Sigmoid colon (tissue), 7 donors: ENCODE measurements around the gene PIGZ. TPM values are rescaled to one million over a fixed set of nuclear protein-coding genes. Genes with fewer than 3 reads are reported as not detected.
A peak's percentile ranks its signal among the peaks of the same experiment; 100 is the strongest.

ENCODE experiments used
- DNase-seq: peaks from one replicate; pipeline ENCODE4 v3.0.0-alpha.2; 2019
- H3K27ac ChIP-seq, 4 donors: fragments of 200-600 bp; sonication (generic); one replicate each; pipeline ENCODE4 v1.5.1; 2016 to 2019; ENCODE audit warnings: mild to moderate bottlenecking in 1 of 4
- H3K27me3 ChIP-seq, 3 donors: fragments of 200-600 bp; sonication (generic); one replicate each; pipeline ENCODE4 v1.5.1; 2019; ENCODE audit warnings: mild to moderate bottlenecking in 1 of 3
- H3K36me3 ChIP-seq, 4 donors: fragments of 200-600 bp; sonication (generic); one replicate each; pipeline ENCODE4 v1.5.1; 2016 to 2019
- H3K4me1 ChIP-seq, 4 donors: fragments of 200-600 bp; sonication (generic); one replicate each; pipeline ENCODE4 v1.5.1; 2017 to 2019
- H3K4me3 ChIP-seq, 4 donors: fragments of 200-600 bp; sonication (generic); one replicate each; pipeline ENCODE4 v1.5.1; 2017 to 2019; ENCODE audit warnings: mild to moderate bottlenecking in 2 of 4, moderate library complexity in 1 of 4
- H3K9me3 ChIP-seq, 4 donors: fragments of 200-600 bp in 3 of 4; sonication (generic) in 3 of 4; one replicate each; pipeline versions ENCODE4 v1.5.1 to v1.6.1; 2013 to 2019
- EP300 ChIP-seq, 4 donors: sonication (generic); formaldehyde crosslinking; IDR thresholded peaks; one replicate each; pipeline ENCODE4 v1.6.1; 2017; ENCODE audit warnings: antibody characterized with exemption in 4 of 4
- POLR2A ChIP-seq, 2 donors: fragments of 450-650 bp; IDR thresholded peaks; one replicate each; pipeline ENCODE4 v1.6.1; 2016; ENCODE audit warnings: antibody characterized with exemption in 2 of 2, mild to moderate bottlenecking in 2 of 2, moderate library complexity in 2 of 2
- POLR2AphosphoS5 ChIP-seq, 4 donors: sonication (generic); formaldehyde crosslinking; IDR thresholded peaks; one replicate each; pipeline ENCODE4 v1.6.1; 2017; ENCODE audit warnings: antibody characterized with exemption in 4 of 4
- WGBS, 2 donors: extraction: QIAGEN DNeasy Blood & Tissue Kit; methylation state at CpG; one replicate each; pipeline ENCODE4 v1.1.7; 2013; 5-methylcytosine and 5-hydroxymethylcytosine counted together
- intact Hi-C: fragments of 100-400 bp; cut with DNase I; formaldehyde crosslinking; loops from one replicate; pipeline ENCODE4 v1.15.1; 2023
- polyA plus RNA-seq, 3 donors: library from polyadenylated mRNA; stranded (reverse); fragments of 200-250 nt; gene quantifications; one replicate each; pipeline ENCODE4 v1.2.3, GENCODE V29; 2013
- total RNA-seq, 4 donors: library from RNA; depleted of rRNA; stranded (reverse); fragments of >200 nt; gene quantifications; one replicate each; pipeline ENCODE4 v1.1.0, GENCODE V29; 2016
- TF ChIP-seq, protein P1 (sequence below), 4 experiments: fragments of 450-650 bp in 3 of 4; fragments of 200-600 bp in 1 of 4; IDR thresholded peaks; one replicate each; pipeline ENCODE4 v1.5.1; 2016 to 2019; ENCODE audit warnings: antibody characterized with exemption in 4 of 4, mild to moderate bottlenecking in 3 of 4, moderate library complexity in 2 of 4
- donor health status: healthy with polysubstance abuse.
- donor health status: Bipolar disorder and iron deficiency.
- donor health status: healthy.

The PIGZ gene
- total and polyA plus RNA-seq, 7 donors: 8.6 to 60.8 (median 23.4) TPM

DNA sequence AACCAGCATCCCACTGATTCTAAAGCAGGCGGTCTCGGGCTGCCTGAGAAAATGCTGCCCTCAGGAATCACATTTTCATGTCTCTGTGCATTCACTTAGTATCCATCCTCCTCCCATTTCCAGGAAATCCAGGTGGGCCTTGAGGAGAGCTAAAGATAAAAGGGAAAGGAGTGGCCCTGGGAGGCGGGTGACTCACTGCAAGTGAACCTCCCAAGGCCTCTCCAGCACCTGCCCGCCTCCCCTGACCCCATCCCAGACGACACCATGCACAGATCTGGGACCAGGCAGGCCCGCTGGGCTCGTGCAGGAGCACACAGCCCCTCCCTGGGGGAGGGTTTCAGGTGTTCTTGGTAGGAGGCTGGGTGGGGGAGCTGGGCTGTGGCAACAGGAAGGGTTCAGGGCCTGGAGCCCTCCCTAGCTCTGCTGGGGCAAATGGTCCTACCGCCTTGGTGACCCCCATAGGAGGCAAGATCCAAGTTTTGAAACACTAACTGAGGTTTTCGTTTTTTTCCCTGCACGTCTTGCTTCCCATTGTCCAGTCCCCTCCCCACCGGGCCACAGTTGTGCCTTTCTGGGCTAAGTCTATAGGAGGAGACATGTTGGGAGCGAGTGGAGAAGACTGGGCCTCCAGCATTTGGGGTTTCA lies 38.8 kb upstream of the PIGZ start:
- Histone ChIP-seq H3K36me3 (no peaks in the 10 kb centered on the region), H3K9me3 (no peaks in the 10 kb centered on the region), H3K27me3 (no peaks in the 10 kb centered on the region), H3K4me3 (no peak overlapping the region), H3K4me1 (peaks cover 0 to 10% (median 8%) of the 10 kb centered on the region in 4 donors), H3K27ac (no peak overlapping the region)
- no peak for DNase-seq
- intact Hi-C loops: no loop called here
- TF ChIP-seq POLR2AphosphoS5 (IDR thresholded peaks at IDR 0.05): no peak
- TF ChIP-seq, protein P1, sequence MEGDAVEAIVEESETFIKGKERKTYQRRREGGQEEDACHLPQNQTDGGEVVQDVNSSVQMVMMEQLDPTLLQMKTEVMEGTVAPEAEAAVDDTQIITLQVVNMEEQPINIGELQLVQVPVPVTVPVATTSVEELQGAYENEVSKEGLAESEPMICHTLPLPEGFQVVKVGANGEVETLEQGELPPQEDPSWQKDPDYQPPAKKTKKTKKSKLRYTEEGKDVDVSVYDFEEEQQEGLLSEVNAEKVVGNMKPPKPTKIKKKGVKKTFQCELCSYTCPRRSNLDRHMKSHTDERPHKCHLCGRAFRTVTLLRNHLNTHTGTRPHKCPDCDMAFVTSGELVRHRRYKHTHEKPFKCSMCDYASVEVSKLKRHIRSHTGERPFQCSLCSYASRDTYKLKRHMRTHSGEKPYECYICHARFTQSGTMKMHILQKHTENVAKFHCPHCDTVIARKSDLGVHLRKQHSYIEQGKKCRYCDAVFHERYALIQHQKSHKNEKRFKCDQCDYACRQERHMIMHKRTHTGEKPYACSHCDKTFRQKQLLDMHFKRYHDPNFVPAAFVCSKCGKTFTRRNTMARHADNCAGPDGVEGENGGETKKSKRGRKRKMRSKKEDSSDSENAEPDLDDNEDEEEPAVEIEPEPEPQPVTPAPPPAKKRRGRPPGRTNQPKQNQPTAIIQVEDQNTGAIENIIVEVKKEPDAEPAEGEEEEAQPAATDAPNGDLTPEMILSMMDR (IDR thresholded peaks at IDR 0.05): no peak
- TF ChIP-seq POLR2A (IDR thresholded peaks at IDR 0.05): no peak
- TF ChIP-seq EP300 (IDR thresholded peaks at IDR 0.05): no peak
- 60 to 79% methylated on average over 12 of the region's 12 CpGs for WGBS, 2 donors

DNA sequence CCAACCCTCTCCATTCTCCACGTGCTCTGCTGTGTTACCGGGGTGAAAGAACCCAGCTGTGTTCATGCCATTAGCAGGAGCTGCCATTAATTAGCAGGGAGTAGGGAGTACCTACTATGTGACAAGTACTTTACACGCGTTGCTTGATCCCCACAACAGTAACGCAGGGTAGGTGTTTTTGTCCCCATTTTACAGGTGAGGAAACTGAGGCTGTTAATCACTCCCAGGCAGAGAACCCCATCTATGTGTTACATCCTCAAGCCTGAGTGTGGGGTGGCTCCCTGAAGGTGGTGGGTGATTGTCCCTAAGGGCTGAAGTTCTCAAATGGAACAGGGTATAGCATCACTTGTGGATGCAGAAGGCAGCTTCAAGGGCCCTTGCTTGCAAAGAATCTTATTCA lies 38.2 kb upstream of the PIGZ start:
- Histone ChIP-seq H3K27ac (no peak overlapping the region), H3K9me3 (no peaks in the 10 kb centered on the region), H3K36me3 (no peaks in the 10 kb centered on the region), H3K4me1 (peaks cover 0 to 15% (median 12%) of the 10 kb centered on the region in 4 donors), H3K27me3 (no peaks in the 10 kb centered on the region), H3K4me3 (no peak overlapping the region)
- intact Hi-C loops: no loop called here
- 94% methylated on average over 5 of the region's 5 CpGs for WGBS, 2 donors
- no peak for DNase-seq
- TF ChIP-seq POLR2A (IDR thresholded peaks at IDR 0.05): no peak
- no peak for TF ChIP-seq EP300 (IDR thresholded peaks at IDR 0.05)
- TF ChIP-seq, protein P1 (IDR thresholded peaks at IDR 0.05): no peak
- no peak for TF ChIP-seq POLR2AphosphoS5 (IDR thresholded peaks at IDR 0.05)

DNA sequence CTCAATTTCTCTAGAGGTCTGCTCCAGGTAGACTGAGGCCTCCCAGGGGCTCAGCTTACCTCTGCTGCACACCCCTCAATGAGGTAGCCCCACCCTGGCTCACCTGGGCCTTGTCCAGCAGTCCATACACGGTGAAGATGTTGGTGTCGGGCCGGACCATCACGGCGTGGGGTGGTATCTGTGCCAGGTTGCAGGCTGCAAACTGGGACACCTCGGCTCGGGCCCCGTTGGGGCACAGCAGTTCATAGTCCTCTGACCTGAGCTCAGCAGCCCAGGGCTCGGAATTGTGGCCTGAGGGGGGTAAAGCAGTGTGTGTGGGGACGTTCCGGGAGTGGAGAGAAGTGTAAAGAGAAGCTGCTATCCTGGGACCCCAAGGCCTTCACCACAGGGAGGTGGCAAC lies 37.8 kb upstream of the PIGZ start:
- no peak for DNase-seq
- TF ChIP-seq POLR2AphosphoS5 (IDR thresholded peaks at IDR 0.05) (no peak), EP300 (IDR thresholded peaks at IDR 0.05) (no peak), POLR2A (IDR thresholded peaks at IDR 0.05) (no peak)
- TF ChIP-seq, protein P1 (IDR thresholded peaks at IDR 0.05): no peak
- H3K9me3 ChIP-seq: no peaks in the 10 kb centered on the region
- H3K4me1 ChIP-seq: peaks cover 0 to 18% (median 13%) of the 10 kb centered on the region in 4 donors
- H3K27me3 ChIP-seq: no peaks in the 10 kb centered on the region
- WGBS, 2 donors: 93 to 94% methylated on average over 11 of the region's 11 CpGs
- no peaks in the 10 kb centered on the region for H3K36me3 ChIP-seq
- no peak overlapping the region for H3K4me3 ChIP-seq
- no peak overlapping the region for H3K27ac ChIP-seq
- intact Hi-C loops: no loop called here

DNA sequence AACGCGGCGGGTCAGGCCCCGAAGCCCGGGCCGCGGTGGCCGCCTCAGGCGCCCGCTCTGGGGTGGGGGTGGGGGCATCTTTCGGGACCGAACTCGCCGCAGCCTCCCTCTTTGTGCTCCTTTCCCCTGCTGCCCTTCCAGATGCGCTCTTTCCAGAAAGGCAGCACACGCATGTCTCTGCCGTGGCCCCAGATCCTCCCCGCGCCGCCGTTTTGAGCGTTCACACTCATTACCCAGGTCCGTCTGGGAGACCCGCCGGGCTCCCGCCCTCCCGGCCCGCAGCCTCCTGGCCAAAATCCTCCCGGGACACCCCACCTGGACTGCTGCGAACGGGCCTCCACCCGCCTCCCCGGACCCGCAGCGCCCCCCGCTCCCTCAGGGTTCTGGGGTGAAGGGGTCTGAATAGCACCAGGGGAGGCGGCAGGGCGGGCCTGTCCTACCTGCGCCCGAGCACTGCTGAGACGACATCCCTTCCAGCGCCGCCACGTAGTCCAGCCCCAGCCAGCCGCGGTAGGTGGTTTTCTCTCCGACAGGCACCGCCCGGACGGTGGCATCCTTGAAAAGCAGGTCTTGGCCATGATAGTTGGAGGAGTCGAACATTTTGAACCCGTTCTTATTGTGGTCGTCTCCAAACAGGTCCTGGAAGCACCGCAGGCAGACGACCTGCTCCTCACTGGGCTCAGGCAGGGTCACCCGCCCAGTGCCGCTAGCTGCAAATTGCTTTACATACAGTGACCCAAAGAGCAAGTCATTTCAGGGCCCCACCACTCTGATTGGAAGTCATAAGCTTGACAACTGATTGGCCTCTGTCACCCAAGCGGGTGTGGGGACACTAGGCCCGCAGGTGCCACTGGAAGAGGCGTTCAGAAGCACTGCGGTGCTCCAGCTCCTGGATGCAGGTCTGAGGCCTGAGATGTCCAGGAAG lies 35.1 kb upstream of the PIGZ start:
- no peaks in the 10 kb centered on the region for H3K36me3 ChIP-seq
- no peaks in the 10 kb centered on the region for H3K27me3 ChIP-seq
- intact Hi-C loops: loop anchor here (2.0 kb wide), 3 partner anchors 25 to 183 kb away; partner anchors contain the start of genes MELTF and NCBP2
- peak overlapping the region; percentile 34 to 80 (median 72) for H3K4me3 ChIP-seq
- peaks cover 0 to 18% (median 13%) of the 10 kb centered on the region in 4 donors for H3K4me1 ChIP-seq
- peak overlapping the region; percentile 82 to 90 (median 86) for H3K27ac ChIP-seq
- DNase-seq: no peak
- H3K9me3 ChIP-seq: no peaks in the 10 kb centered on the region
- 8 to 20% methylated on average over 61 of the region's 61 CpGs for WGBS, 2 donors
- no peak for TF ChIP-seq EP300 (IDR thresholded peaks at IDR 0.05)
